SKM-1 treated with dmso at 0.1 percent for 144 hours (cell line): Measurements from ENCODE around the gene TCF12.

Source experiments
- DNase-seq: peaks from one replicate; lab custom pipeline; 2025; ENCODE audit not compliant: unreplicated experiment; lab: John Stamatoyannopoulos, UW

Gene TCF12

GRCh38 chr15:57015360-57015759, 96.9 kb downstream of the TCF12 start:
- DNase-seq: no peak

- DNase-seq: no peak
These were observed 97.5 kb downstream of the TCF12 start for GRCh38 chr15:57015897-57016296.

DNA sequence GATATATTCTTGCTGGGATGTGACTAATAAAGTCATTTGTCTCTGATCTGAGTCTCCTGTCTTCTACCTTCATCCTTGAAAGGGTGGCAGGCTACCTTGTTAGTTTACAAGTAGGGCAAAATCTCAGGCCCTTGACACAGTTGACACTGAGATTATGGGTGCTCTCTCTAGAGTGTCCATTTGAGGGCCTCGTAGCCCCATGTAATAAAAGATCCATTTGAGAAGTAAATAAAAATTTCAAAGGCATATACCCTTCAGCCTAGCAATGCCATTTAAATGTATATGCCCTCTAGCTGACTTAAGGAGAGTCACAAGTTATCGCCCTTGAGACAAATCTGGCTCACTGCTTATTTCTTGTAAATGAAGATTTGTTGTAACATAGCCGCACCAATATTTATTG, 98.6 kb downstream of the TCF12 start:
- no peak for DNase-seq

GRCh38 chr15:57018151-57018550, 99.7 kb downstream of the TCF12 start:
- no peak for DNase-seq

DNA sequence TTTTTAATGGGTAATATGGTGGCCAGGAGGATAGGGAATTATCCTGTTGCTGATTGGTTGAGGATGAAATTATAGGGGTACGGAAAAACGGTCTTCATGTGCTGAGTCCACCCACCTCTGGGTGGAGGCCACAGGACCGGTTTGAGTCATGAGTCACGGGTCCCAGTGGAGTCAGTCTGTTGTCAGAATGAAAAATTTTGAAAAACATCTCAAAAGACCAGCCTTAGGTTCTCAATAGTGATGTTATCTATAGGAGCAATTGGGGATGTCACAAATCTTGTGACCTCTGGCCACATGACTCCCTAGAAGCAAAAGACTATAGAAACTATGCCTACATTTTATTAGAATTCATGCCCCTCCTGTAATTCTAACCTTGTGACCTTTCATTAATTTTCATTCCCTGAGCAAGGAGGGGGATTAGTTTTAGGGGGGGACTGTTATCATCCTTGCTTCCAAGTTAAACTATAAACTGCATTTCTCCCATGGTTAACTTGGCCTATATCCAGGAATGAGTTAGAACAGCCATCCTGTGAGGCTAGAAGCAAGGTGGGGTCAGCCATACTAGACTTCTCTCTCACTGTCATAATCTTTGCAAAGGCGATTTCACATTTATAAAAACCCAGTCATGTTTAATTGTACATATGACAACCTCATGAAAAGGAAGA, 101.2 kb downstream of the TCF12 start:
- DNase-seq: no peak

- no peak for DNase-seq
These were observed 107.0 kb downstream of the TCF12 start for GRCh38 chr15:57025264-57025926.

DNA sequence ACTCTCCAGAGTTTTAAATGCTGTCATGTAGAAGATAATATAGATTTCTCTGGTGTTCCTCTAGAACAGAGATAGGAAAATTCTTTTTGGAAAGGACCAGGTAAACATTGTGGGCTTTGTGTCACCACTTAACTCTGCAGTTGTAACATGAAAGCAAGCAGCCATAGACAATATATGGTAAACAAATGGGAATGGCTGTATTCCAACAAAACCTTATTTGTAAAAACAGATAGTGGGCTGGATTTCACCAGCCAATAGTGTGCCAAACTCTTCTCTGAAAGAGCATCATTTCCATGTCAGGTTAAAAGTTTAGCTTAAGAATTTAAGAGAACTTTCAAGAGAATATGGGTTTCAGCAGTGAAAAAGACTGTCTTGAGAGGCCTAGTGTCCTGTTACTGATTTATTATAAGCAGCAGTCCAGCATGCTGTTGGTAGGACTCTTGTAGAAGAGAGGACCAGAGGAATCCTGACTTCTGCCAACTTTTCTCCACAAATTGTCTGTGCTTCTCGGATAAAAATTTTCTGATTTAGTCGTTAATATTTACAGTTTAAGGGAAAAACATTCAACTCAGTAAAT, 107.7 kb downstream of the TCF12 start:
- no peak for DNase-seq

DNA sequence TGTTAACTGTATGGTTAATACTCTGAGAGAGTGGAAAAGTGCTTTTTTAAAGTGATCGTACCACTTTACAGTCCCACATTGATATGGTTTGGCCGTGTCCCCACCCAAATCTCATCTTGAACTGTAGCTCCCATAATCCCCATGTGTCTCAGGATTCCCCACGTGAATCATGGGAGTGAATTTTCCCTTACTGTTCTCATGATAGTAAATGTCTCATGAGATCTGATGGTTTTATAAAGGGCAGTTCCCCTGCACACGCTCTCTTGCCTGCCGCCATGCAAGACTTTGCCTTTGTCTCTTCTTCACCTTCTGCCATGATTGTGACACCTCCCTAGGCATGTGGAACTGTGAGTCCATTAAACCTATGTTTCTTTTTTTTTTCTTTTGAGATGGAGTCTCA, 109.2 kb downstream of the TCF12 start:
- DNase-seq: no peak

GRCh38 chr15:57028176-57028575, 109.7 kb downstream of the TCF12 start:
- no peak for DNase-seq

GRCh38 chr15:57030011-57030410, 111.6 kb downstream of the TCF12 start:
- DNase-seq: no peak

DNA sequence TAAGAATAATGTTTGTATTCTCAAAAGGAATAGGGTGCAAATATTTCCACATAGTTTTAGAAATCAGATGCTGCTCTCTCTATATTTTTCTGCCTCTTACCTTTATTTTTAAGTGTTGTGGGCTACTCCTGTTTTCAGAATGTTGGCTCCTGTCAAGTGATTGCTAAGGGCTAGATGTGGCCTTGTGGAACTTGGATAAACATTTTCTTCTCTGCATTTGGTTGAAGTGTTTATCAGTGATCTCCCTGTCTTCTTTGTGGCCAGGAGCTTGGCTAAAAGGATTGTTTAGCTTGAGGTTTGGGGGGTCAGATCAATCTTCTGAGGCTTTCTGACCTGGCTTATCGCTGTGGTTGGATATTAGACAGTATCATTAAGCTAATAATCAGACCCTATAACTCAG, 112.6 kb downstream of the TCF12 start:
- DNase-seq: no peak

GRCh38 chr15:57031605-57032004, 113.2 kb downstream of the TCF12 start:
- no peak for DNase-seq

- no peak for DNase-seq
These were observed 113.9 kb downstream of the TCF12 start for GRCh38 chr15:57032338-57032737.

DNA sequence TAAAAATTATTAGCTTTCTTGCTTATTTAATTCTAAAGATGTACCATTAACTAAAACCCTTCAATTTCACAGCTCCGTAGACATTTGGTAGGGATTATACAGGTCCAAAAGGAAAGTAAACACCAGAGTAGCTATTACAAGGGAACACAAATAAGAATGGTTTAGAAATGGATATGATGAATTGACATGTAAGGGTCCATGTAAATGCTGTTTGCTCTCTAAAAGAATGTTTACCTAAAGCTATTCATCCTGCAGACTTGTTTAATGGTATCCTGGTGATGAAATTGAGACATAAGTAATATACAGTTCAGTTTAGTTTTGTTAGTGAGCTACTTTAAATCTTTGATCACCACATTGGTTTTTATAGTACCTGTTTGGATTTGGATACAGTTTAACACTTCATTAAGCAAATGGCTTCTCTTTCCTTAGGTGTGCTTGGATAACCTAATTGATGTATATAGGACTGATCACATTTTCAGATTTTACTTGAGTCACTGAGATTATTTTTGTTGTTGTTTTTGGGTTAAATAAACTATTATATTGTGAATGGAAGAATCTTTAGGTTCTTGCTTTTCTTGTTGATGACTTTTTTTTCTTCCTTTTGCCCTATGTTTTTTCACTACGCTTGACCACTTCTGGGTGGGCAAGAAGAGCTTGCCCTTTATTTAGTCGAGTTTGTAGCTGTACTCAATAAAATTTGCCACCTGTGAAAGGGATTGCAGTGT, 115.4 kb downstream of the TCF12 start:
- DNase-seq: no peak

GRCh38 chr15:57034613-57035012, 116.2 kb downstream of the TCF12 start:
- no peak for DNase-seq

DNA sequence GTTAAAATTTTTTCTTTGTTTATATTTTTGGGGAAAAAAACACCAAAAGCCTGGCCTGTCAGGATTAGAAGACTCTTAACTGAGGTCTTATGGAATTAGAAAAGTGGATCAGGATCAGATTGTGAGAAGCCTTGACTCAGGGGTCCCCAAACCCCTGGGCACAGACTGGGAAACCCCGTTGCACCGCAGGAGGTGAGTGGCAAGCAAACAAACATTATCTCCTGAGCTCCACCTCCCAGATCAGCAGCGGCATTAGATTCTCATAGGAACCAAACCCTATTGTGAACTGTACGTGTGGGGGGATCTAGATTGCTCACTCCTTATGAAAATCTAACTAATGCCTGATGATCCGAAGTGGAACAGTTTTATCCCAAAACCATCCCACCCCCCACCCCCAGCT, 117.2 kb downstream of the TCF12 start:
- DNase-seq: no peak

- no peak for DNase-seq
These were observed 117.9 kb downstream of the TCF12 start for GRCh38 chr15:57036352-57036751.

GRCh38 chr15:57037548-57037947, 119.1 kb downstream of the TCF12 start:
- DNase-seq: no peak

DNA sequence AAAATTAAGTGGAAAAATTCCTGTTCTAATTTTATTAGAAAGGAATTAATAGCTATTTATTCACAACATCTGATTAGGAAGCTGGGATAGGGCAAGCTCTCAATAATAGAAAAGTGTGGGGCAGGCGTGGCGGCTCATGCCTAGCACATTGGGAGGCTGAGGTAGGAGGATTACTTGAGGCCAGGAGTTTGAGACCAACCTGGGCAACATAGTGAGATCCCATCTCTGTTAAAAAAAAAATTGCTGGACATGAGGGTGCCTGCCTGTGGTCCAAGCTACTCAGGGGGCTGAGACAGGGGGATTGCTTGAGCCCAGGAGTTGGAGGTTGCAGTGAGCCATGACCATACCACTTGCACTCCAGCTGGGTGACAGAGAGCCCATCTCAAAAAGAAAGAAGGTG, 119.6 kb downstream of the TCF12 start:
- DNase-seq: no peak

GRCh38 chr15:57038496-57038895, 120.1 kb downstream of the TCF12 start:
- no peak for DNase-seq

DNA sequence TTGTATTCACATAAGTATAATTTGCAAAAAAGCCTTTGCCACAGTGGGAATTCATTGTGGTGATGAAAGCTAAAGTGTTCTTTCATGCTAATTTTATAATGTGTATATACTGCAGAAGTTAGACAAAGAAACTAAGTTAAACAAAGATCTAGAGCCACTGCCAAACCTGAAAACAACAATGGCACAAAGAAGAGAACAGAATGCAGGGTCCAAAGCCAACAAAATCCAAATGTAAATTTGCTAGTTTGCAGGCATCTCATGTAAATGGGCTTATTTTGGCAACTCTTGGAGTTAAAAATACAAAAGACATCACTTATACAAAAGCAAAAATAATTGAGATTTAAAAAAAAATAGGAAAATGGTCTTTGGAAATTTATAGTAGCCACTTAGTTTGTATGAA, 123.0 kb downstream of the TCF12 start:
- no peak for DNase-seq
